HG02884 (cell line): Measurements from ENCODE around the gene TMPRSS4.

ENCODE experiments used
- ATAC-seq: cut with Tn5 transposase; IDR thresholded peaks from one replicate; pipeline ENCODE4 v1.9.1; 2021; ENCODE audit warnings: mild to moderate bottlenecking, moderate library complexity; ENCODE audit not compliant: unreplicated experiment

The TMPRSS4 gene, protein sequence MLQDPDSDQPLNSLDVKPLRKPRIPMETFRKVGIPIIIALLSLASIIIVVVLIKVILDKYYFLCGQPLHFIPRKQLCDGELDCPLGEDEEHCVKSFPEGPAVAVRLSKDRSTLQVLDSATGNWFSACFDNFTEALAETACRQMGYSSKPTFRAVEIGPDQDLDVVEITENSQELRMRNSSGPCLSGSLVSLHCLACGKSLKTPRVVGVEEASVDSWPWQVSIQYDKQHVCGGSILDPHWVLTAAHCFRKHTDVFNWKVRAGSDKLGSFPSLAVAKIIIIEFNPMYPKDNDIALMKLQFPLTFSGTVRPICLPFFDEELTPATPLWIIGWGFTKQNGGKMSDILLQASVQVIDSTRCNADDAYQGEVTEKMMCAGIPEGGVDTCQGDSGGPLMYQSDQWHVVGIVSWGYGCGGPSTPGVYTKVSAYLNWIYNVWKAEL

DNA sequence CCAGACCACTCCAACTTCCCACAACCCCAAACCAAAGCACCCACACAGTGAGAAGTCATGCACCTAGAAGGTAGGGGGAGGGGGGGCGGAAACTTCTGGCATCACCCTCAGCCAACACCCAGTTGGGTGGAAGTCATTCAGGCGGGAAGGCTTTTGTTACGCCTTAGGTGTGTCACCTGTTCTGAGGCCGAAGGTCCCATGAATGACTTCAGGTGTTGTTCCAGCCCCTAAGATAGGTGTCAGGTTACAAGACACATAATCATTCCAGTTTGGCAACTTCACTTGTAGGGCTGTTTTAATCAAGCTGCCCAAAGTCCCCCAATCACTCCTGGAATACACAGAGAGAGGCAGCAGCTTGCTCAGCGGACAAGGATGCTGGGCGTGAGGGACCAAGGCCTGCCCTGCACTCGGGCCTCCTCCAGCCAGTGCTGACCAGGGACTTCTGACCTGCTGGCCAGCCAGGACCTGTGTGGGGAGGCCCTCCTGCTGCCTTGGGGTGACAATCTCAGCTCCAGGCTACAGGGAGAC lies at the start of gene TMPRSS4:
TMPRSS4 (plus strand) TSS at position 325 of the 528 bp plus-strand sequence. CDS start 225 bp downstream, outside the sequence.
- ATAC-seq: no peak

DNA sequence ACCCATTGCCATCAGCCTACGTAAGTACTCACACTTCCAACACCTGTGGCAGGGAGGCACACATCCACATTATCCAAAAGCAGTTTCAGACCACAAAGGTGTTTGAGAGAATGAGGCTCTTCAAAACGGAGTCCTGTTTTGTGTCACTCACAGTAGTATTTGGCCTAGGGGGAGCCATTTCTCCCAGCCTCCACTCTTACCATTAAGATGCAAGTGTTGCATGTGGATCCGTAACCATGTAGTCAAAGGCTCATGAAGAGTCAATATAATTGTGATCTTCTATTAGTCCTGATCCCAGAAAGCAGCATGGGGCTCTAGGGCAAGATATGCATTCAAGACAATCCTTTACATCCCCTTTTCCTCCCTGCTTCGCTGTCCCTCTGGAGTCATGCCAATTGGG lies 49.2 kb upstream of the TMPRSS4 start:
- no peak for ATAC-seq

DNA sequence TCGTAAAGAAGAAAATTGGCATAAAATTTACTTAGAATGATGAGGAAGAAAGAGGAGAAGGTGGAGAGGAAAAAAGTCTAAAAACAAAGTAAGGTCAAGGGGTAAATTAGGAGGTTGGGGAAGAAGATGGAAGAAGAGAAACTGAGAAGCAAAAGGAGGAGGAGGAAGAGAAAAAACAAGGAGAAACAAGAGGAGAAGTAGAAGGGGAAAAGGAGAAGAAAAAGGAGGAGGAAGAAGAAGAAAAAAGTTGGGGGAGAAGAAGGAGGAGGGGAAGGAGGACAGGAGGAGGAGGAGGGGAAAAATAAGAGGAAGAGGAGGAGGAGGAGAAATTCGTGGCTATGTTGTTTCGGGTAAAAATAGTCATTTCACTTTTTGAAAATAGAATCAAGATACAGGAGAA lies 48.3 kb upstream of the TMPRSS4 start:
- ATAC-seq: no peak

DNA sequence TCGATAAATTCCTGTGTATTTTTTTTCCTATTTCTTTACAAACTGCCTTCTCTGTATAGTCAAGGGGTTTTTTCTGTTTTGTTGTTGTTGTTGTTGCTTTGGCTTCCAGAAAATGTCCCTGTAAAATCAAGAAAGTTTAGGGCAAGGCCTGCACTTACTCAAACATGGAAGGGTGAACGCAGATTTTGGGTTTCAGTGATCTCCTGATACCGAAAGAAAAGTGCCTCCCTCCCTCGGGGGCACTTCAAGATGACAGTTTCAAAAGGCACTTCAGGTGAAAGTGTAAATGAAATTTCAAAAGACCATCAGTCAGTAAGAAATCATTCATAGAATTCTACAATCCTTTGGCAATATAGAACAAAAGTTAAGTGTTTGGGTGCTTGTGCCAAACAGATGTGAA lies 43.4 kb upstream of the TMPRSS4 start:
- no peak for ATAC-seq

DNA sequence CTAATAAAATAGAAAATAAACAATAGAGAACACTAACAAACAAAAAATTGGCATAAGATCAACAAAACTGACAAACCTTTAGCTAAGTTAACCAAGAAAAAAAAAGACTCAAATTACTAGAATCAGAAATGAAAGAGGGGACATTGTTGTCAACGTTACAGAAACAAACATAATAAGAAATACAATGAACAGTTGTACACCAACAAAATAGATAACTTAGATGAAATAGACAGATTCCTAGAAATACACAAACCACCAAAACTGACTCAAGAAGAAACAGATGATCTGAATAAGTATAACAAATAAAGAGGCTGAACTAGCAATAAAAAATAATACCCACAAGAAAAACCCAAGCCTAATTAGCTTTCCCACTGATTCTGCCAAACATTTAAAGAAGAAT lies 34.7 kb upstream of the TMPRSS4 start:
- ATAC-seq: no peak

DNA sequence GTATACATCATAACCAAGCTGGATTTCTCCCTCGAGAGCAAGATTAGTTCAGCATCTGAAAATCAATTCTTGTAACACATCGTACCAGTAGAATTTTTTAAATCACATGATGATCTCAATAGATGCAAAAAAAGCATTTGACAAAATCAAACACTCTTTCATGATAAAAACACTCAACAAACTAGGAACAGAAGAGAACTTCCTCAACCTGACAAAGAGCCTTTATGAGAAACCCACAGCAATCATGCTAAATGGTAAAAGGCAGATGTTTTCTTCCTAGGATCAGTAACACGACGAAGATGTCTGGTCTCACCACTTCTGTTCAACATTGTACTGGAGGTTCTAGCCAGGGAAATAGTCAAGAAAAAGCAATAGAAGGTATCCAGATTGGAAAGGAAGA lies 34.1 kb upstream of the TMPRSS4 start:
- no peak for ATAC-seq

DNA sequence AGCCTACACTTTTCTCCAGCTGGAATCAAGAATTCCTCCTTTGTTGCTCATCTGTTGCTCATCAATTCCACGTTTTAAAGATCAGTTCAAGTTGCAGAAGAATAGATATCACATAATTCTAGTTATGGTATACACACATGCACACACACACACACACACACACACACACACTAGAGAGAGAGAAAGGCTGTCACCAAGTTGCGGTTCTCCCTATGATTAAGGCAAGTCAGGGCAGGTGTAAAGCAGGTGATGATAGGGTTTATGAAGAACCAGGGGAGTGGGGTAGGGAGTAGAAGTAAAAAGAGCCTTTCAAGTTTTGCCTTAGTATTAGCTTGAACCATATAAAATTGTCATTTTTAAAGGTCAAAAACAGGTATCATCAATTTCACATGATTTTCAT lies 31.7 kb upstream of the TMPRSS4 start:
- ATAC-seq: no peak

DNA sequence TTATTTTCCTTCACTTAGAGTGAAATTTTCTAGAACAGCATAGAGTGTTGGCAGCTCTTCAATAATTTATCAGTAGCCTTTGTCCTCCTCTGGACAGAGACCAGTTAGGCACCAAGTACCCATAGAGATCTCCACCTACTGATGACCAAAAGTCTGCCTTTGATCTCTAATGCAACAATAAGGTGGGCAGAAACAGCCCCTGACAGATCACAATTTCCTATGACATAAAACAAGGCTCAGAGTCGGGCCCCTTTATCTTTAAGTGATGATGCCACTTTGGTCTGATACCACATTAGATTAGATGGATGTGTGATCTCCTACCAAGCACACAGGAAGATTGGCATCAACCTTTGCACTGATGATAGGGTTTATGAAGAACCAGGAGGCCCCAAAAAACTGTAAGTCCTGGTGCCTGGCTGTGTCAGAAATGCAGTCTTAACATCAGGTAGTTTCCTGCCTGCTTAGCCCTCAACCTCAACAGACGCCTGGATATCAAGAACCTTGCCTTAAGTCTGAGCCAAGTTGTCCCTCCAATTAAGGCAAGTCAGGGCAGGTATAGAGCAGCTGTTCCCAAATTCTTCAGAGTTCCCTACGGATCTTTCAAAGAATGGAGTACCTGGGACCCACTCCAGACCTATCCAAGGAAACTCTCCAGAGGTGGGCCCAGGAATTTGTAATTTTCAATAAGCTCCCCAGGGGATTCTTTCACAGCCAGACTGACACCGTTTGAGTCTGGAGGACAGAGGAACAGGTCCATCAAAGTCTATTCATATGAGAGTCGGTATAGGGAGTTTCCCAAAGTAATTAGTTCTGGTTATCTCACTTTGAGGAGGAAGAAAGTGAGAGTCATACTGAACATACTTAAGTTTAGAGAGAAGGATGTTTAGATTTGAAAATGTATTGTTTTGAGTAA lies 30.6 kb upstream of the TMPRSS4 start:
- no peak for ATAC-seq

DNA sequence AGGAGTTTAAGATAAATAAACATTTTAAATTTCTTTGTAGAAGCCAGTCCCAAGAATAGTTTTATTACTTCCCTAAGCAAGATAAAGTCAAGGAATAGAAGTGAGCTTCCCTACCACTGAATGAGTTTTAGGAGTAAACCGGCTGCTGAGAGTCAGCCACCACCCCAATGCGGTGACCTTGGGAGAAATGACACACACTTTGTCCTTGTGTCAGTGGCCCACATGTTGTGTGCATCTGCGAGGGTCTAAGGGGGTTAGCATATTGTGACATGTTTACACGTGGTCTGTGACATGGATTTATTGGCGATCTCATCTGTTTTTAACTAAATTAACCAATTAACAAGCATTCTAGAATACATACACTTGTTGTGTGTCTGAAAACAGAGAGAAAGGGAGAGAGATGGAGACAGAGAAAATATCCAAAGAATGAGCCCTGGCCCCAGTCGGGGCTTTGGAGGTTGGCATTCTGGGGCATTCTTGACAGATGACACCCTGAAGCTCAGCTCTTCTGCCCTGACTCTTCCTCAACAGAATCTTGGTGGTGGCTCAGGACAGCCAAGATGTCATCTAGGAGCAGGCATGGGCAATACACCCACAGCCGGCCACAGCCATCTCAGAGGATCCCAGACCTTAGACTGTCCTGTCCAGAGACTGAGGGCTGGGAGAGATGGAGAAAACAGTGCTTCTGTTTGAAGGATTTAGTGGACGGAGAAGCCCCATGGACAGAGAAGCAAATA lies 29.7 kb upstream of the TMPRSS4 start:
- no peak for ATAC-seq

DNA sequence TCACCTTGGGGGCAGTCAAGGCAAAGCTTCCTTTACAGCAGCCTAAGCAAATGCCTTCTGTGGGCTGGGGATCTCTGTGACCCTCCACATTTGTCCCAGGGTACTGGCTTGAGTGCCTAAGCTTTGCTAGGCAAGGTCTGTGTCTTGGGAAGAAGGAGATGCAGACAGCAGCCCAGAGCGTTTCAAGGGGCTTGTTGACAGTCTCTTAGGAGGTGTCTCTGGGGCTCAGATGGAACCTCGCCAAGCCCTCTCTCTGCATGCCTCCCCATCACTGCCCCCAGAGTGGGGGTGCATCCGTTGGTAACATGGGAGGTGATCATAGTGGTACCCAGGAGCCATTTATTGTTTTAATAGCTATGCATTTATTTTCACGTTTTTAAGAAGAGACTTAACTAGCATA lies 29.1 kb upstream of the TMPRSS4 start:
- no peak for ATAC-seq

DNA sequence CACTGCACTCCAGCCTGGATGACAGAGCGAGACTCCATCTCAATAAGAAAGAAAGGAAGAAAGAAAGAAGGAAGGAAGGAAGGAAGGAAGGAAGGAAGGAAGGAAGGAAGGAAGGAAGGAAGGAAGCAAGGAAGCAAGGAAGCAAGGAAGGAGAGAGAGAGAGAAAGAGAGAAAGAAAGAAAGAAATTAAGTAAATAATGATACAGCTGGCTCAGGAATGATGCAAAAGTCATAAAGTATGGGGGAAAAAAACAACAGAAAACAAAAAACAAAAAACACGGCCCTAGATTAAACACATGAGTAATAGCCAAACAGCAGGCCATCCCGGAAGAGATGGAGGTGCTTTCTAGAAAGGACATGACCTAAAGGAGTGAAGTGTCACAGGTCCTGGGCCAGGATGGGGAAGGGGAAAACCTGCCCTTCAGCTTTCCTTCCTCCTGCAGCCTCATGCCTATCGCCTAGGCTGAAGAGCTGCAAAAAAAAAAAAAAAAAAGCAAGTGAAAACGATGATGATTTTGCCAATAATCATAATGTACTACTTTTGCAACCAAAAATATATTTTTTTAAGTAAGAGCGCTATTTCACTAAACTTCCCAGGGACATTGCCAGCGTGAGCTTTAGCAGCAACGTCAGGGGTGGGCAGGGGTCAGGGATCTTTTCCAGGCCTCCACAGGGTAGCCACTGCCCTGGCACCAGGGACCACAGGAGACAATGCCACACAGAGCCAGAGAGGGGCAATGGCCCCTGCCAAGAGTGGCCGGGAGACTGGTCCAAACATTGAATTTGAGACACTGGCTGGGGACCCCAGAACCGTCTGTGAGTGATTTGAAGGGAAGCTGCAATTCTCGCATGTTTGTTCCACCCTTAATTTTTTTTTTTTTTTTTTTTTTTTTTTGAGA lies 28.2 kb upstream of the TMPRSS4 start:
- no peak for ATAC-seq

DNA sequence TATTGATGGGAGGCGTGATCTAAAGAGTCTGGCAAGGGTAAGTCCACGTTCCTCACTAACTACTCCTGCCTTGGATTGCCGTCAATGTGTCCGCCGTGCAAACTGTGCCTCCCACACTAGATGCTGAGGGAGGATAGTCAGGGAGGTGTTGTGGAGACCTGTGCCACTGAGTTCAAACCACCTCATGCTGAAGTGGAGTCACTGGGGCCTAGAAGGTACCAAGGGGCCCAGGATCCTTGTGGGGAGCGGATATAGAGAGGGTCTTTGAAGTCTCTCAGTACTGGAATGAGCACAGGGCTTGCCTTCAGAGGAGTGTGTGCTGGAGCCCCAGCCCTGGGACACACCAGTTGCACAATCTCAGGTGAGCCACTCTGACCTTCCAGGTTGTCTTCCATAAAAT lies 27.1 kb upstream of the TMPRSS4 start:
- no peak for ATAC-seq

DNA sequence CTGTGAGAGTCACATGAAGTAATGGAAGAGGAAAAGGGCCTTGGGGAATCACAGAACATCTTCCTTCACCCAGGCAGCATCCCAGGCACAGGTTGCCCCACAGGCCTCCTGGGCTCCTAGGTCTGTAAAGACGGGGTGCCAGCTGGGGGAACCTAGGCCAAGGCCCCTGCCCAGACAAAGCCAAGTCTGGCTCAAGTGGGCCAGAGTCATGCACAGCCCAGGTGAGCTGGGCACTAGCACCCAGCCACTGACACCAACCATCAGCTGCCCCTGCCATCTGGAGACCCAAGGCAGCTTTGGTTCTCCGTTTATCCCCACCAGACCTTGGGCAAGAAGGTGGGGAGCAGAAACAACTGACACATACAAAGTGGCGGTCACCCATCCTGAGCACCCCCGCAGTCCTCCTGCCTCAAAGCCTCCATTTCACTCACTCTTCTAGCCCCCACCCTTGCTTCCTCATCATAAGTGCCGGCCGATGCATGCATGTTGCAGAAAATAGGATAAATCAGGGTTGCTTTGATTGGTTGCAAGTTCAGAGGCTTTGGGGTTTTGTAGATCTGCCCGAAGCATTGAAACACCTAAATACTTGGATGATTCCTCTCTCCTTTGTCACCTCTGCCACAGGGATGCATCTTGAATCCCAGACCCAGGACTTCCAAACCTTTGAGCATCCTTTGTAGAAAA lies 26.5 kb upstream of the TMPRSS4 start:
- no peak for ATAC-seq

DNA sequence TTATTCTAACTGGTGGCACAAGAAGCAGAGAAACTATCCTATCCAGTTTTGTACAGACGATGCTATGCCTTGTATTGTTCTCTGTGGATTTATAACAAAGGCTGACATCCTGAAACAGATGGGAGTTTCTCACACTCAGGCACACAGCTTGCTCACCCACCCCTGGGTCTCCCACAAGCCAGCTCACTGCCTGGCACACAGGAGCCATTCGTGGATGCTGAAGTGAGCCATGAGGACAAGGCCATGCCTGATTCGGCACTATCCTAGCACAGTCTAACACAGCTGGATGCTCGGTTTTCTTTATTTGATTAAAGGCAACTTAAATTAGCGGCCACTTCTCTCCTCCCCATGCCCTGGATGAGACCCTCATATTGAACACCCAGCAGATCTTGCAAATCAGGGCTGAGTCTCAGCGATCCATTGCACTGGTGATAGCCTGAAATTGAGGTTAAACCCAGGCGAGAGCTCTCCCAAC lies 25.7 kb upstream of the TMPRSS4 start:
- no peak for ATAC-seq

DNA sequence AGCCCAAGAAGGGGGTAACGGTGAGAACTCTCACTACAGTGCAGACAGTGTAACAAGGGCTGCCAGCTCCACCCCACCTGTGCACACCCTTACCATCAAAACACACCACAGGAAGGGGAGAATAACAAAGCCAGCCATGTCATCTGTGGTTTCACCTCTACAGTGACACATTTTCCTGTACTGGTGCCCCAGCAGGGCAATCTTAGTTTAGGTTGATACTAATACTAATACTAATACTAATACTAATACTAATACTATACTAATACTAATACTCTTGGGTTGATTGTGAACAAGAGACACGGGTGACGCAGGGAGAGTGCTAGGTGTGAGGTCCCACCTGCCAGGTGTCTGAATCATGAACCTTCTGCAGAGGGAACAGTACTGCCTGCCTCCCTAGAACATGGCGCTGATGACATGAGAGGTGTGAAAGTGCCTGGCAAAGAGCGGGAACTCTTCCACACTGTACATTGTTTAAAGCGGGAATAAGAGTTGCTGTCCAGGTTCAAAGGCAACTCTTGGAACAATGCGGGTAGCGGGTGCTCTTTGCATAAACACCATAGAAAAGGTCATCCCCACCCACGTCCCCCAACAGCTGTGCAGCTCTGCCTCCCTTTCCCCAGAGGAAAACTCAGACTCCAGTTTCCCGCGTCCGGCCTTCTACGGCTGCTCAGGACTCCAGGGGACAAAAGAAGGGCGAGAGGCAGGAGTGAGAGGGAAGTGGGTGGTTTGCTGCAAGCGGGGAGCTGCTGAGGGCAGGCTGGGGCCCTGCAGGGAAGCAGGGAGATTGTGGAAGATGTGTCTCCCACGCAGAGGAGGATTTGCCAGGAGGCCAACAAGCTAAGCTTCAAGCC lies 25.0 kb upstream of the TMPRSS4 start:
- no peak for ATAC-seq

DNA sequence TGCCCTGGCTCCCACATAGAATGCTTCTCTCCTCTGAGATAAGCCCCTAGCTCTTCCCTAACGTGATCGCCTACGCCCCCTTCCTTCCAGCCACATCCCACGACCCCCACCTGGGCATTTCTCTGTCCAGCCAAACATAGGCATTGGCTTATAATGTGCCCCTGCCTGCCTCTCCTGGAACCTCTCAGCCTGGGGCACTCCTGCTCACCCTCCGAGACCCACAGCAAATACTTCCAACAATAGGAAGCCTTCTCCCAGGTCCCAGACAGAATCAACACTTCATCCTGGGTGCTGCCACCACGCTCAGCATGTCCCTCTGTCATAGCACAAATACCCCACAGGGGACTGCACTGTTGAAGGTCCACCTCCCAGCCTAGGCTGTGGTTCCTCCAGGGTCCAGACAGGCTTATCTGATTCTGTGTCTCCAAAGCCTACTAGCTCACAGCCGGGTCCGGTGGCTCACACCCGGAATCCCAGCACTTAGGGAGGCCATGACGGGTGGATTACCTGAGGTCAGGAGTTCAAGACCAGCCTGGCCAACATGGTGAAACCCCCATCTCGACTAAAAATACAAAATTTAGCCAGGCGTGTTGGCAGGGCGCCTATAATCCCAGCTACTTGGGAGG lies 24.2 kb upstream of the TMPRSS4 start:
- ATAC-seq: no peak

DNA sequence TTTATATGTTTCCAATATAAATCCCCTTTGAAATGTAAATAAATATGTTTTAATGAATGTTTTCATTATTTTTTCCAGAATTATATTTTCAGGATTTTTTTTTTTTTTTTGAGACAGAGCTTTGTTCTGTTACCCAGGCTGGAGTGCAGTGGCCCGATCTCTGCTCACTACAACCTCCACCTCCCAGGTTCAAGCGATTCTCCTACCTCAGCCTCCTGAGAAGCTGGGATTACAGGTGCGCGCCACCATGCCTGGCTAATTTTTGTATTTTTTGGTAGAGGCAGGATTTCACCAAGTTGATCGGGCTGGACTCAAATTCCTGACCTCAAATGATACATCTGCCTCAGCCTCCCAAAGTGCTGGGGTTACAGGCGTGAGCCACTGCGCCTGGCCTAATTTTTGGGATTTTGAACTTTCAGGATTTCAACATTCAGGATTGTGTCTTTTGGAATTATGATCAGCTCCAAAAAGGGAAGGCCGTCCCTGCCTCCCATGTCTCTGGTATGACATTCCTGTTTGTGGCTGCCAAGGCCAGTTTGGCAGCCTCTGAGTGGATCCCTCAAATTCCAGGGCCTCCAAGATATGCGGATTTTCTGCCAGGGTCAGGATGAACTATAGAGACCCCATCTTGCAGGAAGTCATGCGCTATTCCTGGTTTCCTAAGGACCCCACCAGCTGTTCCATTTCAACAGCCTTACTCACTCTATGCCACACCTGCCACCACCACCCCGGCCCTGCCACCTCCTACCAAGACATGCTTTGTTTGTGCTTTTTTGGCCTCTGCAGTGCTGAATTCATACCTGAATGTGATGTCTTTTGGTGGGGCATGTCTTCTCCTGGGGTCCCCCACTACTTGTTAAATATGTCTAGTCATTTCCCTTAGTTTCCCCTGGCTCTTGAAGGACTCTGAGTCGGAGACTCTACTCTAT lies 21.9 kb upstream of the TMPRSS4 start:
- no peak for ATAC-seq
